OCI-LY7 (cell line): ENCODE results near the gene RNF224. TPM values are rescaled to one million over a fixed set of nuclear protein-coding genes. Genes with fewer than 3 reads are reported as not detected.

ENCODE experiments used
- BruUV-seq: library from RNA; stranded (reverse); fragments of 400-500 nt; replicated peaks from 2 replicates; lab custom pipeline; 2021; lab: Mats Ljungman, UMichigan
- CTCF ChIA-PET: fragments of 300-600 bp; sonication (Branson Sonifier 250); formaldehyde crosslinking; loops from one replicate; lab custom pipeline; 2022; ENCODE audit warnings: antibody characterized with exemption; ENCODE audit not compliant: unreplicated experiment; lab: Charles Lee
- POLR2A ChIA-PET: fragments of 300-600 bp; sonication (Branson Sonifier 250); formaldehyde crosslinking; loops from one replicate; lab custom pipeline; 2022; ENCODE audit warnings: antibody characterized with exemption; lab: Charles Lee
- DNase-seq: peaks from one replicate; pipeline ENCODE4 v3.0.0-alpha.2; 2015; ENCODE audit warnings: low spot score
- H2AFZ ChIP-seq: fragments of 200-600 bp; sonication (generic), shearing (Covaris generic); 2 replicates; pipeline ENCODE4 v1.6.1; 2014; ENCODE audit warnings: mild to moderate bottlenecking, antibody characterized with exemption, low read length, moderate library complexity
- H3K27ac ChIP-seq: fragments of 200-600 bp; sonication (generic); 2 replicates; pipeline ENCODE4 v1.5.1; 2014; ENCODE audit warnings: mixed run types, low read depth, mild to moderate bottlenecking, moderate library complexity, low read length, inconsistent platforms; ENCODE audit not compliant: poor library complexity, severe bottlenecking
- H3K36me3 ChIP-seq: fragments of 200-600 bp; sonication (generic); 2 replicates; pipeline ENCODE4 v1.6.1; 2014; ENCODE audit warnings: mild to moderate bottlenecking, antibody characterized with exemption, low read length, moderate library complexity, mixed read lengths; ENCODE audit not compliant: insufficient read depth
- H3K4me1 ChIP-seq: fragments of 200-600 bp; sonication (generic); 2 replicates; pipeline ENCODE4 v1.5.1; 2014; ENCODE audit warnings: mild to moderate bottlenecking, low read length; ENCODE audit not compliant: insufficient read depth, poor library complexity, severe bottlenecking
- H3K4me2 ChIP-seq: fragments of 200-600 bp; sonication (generic); 2 replicates; pipeline ENCODE4 v1.6.1; 2014; ENCODE audit warnings: mild to moderate bottlenecking, low read length
- H3K4me3 ChIP-seq: fragments of 200-600 bp; sonication (generic); 2 replicates; pipeline ENCODE4 v1.5.1; 2014; ENCODE audit warnings: mild to moderate bottlenecking, low read depth, low read length; ENCODE audit not compliant: poor library complexity, severe bottlenecking
- H3K79me2 ChIP-seq: fragments of 200-600 bp; sonication (generic); 2 replicates; pipeline ENCODE4 v1.6.1; 2016; ENCODE audit warnings: low read depth, mild to moderate bottlenecking, low read length, moderate library complexity, mixed read lengths; ENCODE audit not compliant: insufficient read depth
- H3K9me2 ChIP-seq: fragments of 200-600 bp; sonication (generic); 2 replicates; pipeline ENCODE4 v1.6.1; 2016; ENCODE audit warnings: mild to moderate bottlenecking, low read length, mixed read lengths; ENCODE audit not compliant: insufficient read depth
- H3K9me3 ChIP-seq: fragments of 200-600 bp; sonication (generic); 2 replicates; pipeline ENCODE4 v1.6.1; 2014; ENCODE audit warnings: mild to moderate bottlenecking, mixed run types, low read length, mixed read lengths
- H4K20me1 ChIP-seq: fragments of 200-600 bp; sonication (generic); 2 replicates; pipeline ENCODE4 v1.6.1; 2014; ENCODE audit warnings: mild to moderate bottlenecking, antibody characterized with exemption, low read length, moderate library complexity, mixed read lengths; ENCODE audit not compliant: insufficient read depth
- EZH2phosphoT487 ChIP-seq: fragments of 200-600 bp; sonication (generic); IDR thresholded peaks from 2 replicates; pipeline ENCODE4 v1.6.1; 2018; ENCODE audit warnings: low read depth, borderline replicate concordance, mild to moderate bottlenecking, mixed run types, antibody characterized with exemption, low read length, moderate library complexity, mixed read lengths
- intact Hi-C: fragments of 100-400 bp; cut with micrococcal nuclease; formaldehyde crosslinking; loops from one replicate; pipeline ENCODE4 v1.10.0; 2022; ENCODE audit not compliant: unreplicated experiment
- total RNA-seq, 2 experiments: library from RNA; depleted of rRNA in 1 of 2; stranded (reverse); fragments of >200 nt in 1 of 2; shearing (Covaris generic) in 1 of 2; gene quantifications; 2 replicates each; pipeline ENCODE4 v1.2.3, GENCODE V29; 2014 to 2022
- TF ChIP-seq, protein P1 (sequence below): fragments of 200-600 bp; sonication (generic); conservative IDR thresholded peaks from 2 replicates; pipeline ENCODE4 v1.5.1; 2014; ENCODE audit warnings: mild to moderate bottlenecking, antibody characterized with exemption, low read length, moderate library complexity, mixed read lengths

Gene RNF224
- total RNA-seq, 2 experiments from 2014 or later, result 0.13 to 0.30 TPM

DNA sequence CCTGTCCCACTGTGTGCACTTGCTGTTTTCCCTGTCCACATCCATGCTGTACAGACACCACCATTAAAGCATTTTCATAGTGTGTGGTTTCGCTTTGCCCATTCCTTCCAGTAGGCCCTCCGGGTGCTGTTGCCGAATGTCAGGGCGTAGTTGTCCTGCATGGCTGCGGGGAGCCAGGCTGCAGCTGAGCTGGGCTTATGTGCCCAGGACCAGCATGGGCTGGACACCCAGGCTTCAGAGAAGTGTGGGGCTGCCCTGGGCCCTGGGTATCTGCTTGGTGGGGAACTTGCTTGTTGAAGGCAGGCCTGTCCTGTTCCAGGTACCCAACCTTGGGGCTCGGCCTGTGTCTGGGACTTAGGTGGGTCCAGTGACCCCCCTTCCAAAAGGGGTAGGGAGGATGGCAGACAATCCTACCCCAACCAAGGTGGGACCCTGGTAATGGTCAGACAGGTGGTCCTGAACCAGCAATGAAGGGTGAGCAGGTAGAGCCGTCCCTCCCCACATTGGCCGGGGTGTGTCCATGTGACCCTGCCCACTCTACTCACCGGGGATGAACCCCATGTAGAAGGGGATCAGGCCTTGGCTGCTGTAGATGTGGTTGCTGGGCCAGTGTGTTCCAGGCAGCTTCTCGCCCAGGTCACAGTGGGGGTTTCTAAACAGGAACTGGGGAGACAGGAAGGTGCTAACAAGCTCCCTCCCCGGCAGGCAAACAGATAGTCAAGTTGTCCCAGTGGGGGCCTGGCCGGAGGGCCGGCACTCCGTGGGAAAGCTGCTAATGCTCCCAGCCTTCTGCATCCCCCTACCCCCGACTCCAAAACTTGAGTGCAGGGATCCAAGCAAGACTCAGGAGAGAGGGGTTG is 16.6 kb downstream of the RNF224 start:
- no TSS peak for BruUV-seq
- H4K20me1 ChIP-seq, result peaks cover 14% of the 10 kb centered on the region
- peak overlapping the region; percentile 43 for H3K4me2 ChIP-seq
- no peak for DNase-seq
- H3K27ac ChIP-seq, result no peak overlapping the region
- H3K4me3 ChIP-seq, result no peak overlapping the region
- intact Hi-C loops, result no loop called here
- ChIA-PET POLR2A (interaction anchor here (0.6 kb wide), 1 partner anchor 174 kb away, joined by 3 read pairs; the partner anchor contains the start of gene SAPCD2), CTCF (no interaction called here)
- TF ChIP-seq, protein P1, sequence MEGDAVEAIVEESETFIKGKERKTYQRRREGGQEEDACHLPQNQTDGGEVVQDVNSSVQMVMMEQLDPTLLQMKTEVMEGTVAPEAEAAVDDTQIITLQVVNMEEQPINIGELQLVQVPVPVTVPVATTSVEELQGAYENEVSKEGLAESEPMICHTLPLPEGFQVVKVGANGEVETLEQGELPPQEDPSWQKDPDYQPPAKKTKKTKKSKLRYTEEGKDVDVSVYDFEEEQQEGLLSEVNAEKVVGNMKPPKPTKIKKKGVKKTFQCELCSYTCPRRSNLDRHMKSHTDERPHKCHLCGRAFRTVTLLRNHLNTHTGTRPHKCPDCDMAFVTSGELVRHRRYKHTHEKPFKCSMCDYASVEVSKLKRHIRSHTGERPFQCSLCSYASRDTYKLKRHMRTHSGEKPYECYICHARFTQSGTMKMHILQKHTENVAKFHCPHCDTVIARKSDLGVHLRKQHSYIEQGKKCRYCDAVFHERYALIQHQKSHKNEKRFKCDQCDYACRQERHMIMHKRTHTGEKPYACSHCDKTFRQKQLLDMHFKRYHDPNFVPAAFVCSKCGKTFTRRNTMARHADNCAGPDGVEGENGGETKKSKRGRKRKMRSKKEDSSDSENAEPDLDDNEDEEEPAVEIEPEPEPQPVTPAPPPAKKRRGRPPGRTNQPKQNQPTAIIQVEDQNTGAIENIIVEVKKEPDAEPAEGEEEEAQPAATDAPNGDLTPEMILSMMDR, result no peak
- TF ChIP-seq EZH2phosphoT487, result no peak
- no peak overlapping the region for H2AFZ ChIP-seq
- no peaks in the 10 kb centered on the region for H3K9me3 ChIP-seq
- peaks cover 27% of the 10 kb centered on the region for H3K79me2 ChIP-seq
- peaks cover 39% of the 10 kb centered on the region for H3K4me1 ChIP-seq
- no peaks in the 10 kb centered on the region for H3K9me2 ChIP-seq
- peaks cover 28% of the 10 kb centered on the region for H3K36me3 ChIP-seq

DNA sequence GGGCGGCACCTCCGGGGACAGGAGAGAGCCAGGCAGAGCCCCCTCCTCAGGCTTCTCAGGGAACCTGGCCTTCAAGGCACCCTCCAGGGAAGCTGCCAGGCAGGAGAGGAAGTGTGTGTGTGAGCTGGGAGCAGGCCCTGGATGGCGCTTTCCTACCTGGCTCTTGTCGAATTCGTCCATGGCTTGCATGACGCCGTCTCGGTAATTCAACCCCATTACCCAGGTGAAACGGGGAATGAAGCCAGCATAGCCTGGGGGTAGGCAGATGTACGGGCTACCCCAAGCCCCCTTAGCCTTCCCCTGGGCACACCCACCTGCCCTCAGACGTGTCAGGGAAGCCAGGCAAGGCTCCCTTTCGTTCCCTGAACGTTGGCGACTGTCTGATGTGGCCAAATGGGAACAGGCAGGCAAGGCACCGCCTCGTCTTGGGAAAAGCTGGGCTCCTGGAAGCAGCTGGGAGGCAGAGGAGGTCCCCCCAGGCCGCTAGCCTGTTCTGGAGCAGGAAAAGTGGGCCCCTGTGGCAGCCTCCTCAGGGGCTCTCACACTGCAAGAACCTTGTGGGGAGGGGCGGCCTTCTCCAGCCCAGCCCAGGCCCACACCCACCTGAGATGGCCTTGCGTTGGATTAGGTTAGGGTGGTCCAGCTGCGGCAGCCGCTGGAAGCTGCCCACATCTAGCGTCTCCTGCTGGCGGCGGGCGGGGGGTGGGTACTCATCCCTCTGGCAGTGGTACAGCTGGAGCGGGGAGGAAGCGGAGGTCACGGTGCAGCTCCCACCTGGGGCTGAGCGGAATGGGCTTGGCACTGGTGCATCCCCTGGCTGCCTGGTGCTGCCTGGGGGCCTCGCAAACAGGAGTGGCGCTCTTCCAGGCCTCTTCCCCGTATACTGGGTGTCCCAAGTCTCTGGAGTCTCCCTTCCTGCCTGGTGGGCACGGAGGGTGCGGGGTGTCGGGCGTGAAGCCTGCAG is 17.5 kb downstream of the RNF224 start:
- intact Hi-C loops, result no loop called here
- Histone ChIP-seq H2AFZ (no peak overlapping the region), H3K4me1 (peaks cover 36% of the 10 kb centered on the region), H3K4me2 (0 out of 2 replicates have a peak overlapping the region, but pooled peaks have one; percentile 43), H3K9me3 (no peaks in the 10 kb centered on the region), H3K36me3 (peaks cover 28% of the 10 kb centered on the region), H3K27ac (no peak overlapping the region), H3K4me3 (no peak overlapping the region), H4K20me1 (peaks cover 14% of the 10 kb centered on the region), H3K9me2 (no peaks in the 10 kb centered on the region), H3K79me2 (peaks cover 19% of the 10 kb centered on the region)
- ChIA-PET CTCF (no interaction called here), POLR2A (interaction anchor here (0.6 kb wide), 1 partner anchor 174 kb away, joined by 3 read pairs; the partner anchor contains the start of gene SAPCD2)
- TF ChIP-seq EZH2phosphoT487, result no peak
- TF ChIP-seq, protein P1, result no peak
- no peak for DNase-seq
- BruUV-seq, result no TSS peak
